Activated gamma-delta T cell (primary cell): ENCODE results near the gene TRIM14.
"Not testable (repeated sequence)": the region's sequence is repeated elsewhere in the genome, so short reads cannot be mapped to it uniquely, and the experiment has no call there.

Source experiments
- DNase-seq: peaks from one replicate; lab custom pipeline; 2025; lab: John Stamatoyannopoulos, UW

TRIM14 gene

DNA sequence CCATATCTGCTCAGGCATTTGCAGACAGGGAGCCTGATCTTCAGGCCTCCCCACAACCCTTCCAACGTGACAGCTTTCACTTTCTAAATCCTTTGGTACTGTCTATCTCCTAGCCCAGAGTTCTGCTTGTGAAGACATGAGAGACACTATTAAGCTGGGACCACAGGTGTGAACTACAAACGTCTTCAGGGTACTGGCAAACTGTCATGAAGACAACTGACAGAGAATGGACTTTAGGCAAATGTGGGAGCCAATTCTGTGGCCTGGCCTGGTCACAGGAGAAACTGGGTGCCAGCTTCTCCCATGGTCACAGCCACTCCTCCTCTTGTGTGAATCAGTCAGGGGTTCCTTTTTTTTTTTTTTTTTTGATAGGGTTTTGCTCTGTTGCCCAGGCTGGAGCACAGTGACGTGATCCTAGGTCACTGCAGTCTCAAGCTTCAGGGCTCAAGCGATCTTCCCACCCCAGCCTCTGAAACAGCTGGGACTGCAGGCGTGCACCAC, 10.4 kb downstream of the TRIM14 start:
- DNase-seq: no peak

DNA sequence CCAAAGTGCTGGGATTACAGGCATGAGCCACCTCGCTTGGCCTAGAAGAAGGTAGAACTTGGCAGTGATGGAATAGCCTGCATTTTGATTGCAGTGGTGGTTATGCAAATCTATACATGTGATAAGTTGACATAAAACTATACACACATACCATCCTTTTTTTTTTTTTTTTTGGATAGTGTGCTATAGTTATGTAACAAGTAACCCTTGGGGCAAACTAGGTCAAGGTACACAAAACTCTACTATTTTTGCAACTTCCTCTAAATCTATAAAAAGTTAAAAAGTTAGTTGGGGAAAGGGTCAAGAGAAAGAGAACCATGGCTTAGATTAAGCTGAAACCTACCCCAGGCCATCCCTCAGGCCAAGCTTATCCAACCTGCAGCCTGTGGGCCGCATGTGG, 11.1 kb downstream of the TRIM14 start:
- no peak for DNase-seq

DNA sequence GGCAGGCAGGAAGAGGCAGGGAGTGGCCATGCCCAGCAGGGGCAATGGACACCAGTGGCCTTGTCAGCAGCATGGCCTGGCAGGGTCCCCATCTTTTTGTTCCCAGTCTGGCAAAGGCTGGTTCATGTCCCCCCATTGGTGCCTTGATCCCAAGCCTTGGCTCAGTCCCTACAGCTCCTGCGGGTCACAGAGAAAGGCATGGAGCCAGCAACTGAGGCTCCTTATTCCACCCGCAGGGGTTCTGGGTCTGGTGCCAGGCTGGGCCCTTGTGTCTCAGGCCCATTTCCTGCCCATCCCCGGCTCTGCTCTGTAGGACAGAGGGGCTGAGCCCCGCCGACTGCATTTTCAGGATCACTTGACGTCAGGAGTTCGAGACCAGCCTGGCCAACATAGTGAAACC, 14.0 kb downstream of the TRIM14 start:
- no peak for DNase-seq

DNA sequence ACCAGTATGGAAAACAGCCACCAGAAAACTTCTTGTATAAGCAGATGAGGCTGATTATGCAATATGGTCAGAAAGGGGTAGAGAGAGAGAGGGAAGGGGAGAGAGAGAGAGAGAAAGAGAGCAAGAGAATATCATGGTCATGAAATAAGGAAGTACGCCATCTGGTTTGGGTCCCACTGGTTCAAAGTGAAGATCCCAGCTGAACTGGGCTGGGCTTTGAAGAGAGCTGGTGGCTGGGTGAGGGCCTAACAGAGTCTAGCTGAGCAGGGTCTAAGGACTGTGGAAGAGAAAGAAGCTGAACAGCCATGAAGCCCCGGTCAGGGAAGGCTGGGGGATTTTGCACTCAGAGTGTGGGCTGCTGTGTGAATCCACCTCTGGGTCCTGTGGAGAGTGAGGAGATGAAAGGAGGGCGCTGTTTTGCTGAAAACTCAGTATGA, 14.6 kb downstream of the TRIM14 start:
- DNase-seq: no peak

DNA sequence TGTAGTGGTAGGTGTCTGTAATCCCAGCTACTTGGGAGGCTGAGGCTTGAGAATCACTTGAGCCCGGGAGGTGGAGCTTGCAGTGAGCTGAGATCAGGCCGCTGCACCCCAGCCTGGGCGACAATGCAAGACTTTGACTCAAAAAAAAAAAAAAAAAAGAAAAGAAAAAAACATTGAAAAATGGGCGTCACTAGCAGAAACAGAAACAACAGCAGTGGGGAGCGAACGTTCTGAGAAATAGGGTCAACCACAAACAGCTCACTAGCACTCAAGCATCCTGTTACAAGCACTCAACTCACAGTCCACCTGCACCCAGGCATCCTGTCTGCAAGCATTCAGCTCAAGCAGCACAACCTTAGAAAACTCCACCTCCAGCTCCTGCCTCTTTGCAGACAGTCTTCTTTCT, 17.2 kb downstream of the TRIM14 start:
- peak; percentile 34 for DNase-seq

DNA sequence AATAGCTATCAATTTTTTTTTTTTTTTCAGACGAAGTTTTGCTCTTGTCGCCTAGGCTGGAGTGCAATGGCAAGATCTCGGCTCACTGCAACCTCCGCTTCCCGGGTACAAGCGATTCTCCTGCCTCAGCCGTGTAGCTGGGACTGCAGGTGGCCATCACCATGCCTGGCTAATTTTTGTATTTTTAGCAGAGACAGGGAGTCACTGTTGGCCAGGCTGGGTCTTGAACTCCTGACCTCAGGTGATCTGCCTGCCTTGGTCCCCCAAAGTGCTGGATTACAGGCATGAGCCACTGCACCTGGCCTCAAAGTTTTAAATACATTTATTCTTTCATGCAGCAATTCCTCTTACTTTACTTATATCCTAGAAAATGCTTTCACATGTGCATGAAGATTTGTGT, 17.6 kb downstream of the TRIM14 start:
- DNase-seq: no peak

DNA sequence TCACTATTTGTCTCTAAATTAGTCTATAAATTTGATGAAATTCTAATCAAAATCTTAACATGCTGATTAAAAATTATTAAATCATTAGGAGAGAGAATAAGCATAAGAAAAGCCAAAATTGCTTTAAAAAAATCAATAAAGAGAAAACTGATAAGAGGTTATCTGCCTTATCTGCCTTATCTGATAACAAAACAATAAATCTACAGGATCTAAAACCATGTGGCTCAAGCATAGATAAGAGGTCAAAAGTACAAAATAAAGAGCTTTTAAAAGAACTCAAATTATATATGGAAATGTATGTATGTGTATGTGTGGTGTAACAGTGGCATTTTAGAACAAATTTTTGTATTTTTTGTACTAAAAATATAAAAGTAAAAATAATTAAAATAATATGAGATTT, 18.6 kb downstream of the TRIM14 start:
- no peak for DNase-seq

DNA sequence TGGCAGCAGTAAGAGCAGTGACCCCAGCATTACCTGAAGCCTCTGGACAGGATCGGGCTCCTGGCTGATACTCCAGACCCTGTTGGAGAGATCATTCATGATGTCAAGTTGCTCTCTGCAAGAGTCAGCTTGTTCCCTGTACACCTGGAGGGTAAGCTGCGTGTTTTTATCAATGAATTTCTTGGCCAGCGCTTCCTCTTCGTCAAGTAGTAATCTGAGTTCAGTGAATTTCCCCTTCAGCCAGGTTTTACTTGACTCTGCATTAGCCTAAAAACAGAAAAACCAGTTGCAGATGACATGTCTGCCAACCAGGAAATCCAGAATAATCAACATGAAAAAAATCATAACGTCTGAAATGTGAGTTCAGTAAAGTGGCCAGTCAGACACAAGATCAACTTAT, 19.1 kb downstream of the TRIM14 start:
- no peak for DNase-seq

DNA sequence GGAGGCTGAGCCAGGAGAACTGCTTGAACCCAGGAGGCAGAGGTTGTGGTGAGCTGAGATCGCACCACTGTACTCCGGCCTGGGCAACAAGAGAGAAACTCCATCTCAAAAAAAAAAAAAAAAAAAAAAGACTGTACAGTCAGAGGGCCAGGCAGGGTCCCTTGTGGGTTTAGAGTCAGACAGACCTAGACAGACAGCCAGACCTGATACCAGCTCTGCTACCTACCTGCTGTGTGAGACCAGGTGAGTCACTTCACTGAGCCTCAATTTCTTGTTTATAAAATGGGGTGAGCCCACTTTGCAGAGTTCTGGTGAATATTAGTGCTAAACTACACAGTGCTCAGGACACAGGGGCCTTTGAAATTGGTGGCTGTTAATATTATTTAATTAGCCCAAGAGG, 19.7 kb downstream of the TRIM14 start:
- no peak for DNase-seq

DNA sequence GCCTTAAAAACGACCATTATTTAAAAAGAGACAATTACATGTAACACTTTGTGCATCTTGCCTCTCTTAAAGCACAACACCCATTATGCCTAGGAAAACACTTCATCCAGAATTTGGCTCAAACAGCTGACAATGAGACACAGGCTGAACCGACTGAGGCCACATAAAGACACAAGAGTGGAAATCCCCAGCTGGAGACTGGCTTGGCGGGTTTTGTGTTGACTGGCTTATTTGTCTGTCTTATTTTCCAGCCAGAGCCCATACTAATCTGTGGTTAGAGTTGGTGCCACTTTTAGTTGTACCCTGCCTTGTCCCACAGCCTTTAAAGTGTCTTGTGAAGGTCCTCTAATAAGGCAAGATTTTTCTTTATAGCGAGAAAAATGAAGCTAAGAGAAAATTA, 21.2 kb downstream of the TRIM14 start:
- no peak for DNase-seq

DNA sequence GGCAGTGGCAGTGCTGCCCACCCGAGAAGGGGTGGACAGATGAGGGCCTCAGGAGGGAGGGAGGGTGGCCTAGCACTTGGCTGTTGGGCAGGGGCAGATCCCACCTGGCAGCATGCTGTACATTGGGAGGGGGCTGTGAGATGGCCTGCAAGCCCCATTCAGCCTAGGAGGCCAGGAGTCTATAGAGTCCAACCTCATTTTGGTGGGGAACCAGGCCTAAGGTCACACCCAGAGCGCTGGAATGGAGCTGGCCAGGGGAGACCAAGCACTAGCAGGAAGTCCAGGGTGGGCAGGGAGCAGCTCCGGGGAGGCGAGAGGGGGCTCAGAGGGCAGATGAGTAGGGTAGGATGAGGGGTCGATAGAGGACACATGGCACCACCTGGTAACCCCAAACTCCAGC, 22.9 kb downstream of the TRIM14 start:
- DNase-seq: no peak

DNA sequence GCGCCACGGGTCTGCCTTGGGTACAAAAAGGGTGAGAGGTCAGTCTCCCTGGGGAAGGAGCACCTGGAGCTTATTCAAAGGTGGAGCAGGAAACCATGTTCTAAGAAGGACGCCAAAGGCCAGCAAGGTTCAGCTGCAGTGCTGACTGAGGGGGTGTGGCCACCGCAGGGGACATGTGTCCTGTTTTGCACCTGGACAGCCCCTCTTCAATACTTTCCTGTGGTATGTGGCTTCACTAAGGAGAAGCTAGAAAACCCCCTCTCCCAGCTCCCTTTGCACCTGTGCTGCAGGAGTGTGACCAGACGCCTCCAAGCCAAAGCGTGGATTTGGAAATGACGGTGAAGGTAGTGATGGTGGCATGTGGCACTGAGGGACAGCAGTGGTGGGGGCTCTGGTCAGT, 23.6 kb downstream of the TRIM14 start:
- no peak for DNase-seq

DNA sequence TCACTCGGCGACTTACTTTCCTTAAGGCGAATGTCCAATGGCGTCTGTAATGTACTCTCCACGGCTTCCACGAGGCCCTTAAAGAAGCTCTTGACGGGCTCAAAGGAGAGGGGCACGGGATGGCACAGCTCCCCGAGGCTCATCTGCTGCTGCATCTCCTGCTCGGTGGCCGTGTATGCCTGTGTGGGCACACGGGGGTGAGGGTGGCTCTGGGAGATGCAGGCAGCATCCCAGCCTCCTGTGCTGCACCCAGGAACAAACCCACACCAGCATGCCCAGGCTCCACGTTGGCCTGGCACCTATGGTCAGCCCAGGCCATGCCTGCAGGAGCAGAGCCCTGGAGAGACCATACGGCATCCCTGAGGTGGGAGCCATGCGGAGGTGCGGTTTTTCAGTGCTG, 24.2 kb downstream of the TRIM14 start:
- no peak for DNase-seq

DNA sequence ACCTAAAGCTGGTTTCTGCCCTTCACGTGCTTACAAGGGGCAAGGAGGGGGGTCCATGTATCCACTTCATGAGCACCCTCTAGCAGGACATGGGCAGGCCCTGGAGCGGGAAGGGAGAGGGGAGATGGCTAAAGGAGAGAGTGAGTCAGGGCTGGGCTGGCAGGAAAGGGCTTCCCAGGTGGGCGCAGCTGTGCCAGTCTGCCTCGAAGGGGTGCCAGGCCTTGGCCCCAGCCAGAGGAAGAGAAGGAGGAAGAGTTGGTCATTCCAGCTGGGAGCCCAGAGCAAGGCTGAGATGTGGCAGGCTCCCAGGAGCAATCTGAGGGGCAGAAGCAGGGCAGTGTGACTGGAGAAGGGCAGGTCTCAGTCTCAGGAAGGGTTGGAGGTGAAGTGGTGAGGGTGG, 24.7 kb downstream of the TRIM14 start:
- DNase-seq: no peak

DNA sequence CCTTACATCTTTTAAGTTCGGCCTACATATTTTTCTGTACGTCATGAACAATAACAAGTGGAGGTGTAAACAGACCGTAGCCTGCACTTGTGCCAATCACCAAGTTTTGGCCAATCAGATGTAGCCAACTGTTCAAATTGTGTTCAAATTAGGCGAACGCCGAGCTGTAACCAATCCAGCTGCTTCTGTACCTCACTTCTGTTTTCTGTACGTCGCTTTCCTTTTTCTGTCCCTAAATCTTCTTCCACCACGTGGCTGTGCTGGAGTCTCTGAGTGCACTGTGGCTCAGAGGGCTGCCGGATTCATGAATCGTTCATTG, 26.4 kb downstream of the TRIM14 start:
- no peak for DNase-seq

DNA sequence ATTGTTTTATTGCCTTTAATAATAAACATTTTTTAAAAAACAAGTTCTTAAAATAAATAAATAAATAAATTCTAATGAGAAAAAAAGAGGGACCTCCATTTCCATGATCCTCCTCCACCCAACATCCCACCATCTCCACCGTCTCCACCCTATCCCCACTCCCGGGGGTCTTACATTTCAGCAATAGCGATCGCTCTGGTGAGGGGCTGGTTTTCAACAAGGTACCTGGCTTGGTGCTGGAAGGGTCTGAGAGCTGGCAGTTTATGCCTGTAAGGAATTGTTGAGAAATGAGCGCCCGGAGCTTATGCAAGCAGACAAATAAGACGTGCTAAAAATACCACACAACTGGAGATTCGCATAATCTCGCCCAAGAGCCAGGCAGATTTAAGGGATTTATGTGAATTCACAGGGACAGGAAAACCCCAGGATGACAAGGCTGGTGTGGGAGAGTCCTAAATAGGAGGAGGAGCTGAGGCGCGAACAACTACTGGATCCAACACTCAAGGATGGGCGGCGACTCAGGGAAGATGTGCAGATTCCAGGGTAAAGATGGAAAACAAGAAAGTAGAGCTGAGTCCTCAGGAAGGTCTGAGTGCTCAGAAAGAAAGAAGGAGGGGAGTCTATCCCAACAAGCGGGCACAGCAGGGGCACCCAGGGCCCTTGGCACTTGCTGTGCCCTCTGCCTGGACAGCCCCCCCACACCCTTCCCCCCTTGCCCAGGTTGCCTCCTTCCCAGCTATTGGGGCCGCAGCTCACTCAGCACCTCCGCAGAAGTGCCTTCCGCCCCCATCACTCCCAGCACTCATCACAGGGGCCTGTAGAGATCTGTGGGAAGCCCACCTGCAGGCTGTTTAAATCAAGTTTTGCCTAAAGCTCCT, 27.0 kb downstream of the TRIM14 start:
- no peak for DNase-seq

DNA sequence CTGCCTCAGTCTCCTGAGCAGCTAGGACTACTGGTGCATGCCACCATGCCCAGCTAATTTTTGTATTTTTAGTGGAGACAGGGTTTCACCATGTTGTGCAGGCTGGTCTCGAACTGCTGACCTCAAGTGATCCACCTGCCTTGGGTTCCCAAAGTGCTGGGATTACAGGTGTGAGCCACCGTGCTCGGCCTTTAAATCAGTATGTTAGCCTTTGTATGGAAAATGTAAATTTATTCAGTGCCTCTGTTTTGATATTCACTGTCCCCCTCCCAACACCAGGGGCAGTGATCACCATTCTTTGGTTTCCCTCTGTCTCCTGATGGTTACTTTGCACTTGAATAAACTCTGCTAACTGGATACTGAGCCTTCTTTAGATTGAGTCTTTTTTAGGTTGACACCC, 28.3 kb downstream of the TRIM14 start:
- not testable (repeated sequence) for DNase-seq

DNA sequence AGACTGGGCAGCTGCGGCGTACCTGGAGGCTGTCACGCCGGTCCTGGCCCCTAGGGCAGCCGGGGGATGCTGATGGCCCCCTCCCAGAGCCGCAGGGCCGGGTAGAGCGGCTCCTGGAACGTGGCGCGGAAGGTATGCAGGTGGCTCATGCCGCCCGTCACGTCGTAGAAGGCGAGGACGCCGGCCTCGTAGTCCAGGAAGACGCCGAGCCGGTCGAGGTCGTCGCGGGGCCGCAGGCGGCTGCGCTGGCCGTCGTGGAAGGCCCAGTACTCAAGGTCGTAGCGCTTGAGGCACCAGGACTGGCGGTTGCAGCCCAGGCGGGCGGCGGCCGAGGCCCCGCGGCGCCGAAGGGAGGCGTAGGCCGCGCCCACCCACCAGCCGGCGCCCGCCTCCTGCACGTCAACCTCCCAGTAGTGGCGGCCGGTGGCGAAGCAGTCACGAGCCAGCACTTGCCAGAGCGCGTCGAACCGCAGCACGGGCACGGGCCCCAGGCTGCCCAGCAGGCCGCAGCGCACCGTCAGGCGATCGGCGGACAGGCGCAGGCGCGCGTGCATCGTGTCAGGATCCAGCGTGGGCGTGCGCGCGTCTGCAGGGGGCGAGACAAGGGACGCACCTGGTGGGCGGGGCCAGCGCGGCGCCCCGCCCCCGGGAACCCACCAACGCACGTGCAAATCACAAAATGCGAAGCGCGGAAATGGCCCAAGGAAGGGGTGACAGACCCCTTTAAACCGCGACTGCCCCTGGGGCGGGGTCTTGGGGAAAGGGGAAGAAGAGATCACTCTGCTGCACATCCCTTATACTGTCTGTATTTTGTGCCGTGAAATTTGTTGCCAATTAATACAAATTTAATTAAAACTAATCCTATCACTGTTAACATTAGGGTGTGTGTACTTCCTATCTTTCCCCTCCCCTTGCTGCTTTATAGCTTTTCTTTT, 31.3 kb downstream of the TRIM14 start:
- DNase-seq: no peak

DNA sequence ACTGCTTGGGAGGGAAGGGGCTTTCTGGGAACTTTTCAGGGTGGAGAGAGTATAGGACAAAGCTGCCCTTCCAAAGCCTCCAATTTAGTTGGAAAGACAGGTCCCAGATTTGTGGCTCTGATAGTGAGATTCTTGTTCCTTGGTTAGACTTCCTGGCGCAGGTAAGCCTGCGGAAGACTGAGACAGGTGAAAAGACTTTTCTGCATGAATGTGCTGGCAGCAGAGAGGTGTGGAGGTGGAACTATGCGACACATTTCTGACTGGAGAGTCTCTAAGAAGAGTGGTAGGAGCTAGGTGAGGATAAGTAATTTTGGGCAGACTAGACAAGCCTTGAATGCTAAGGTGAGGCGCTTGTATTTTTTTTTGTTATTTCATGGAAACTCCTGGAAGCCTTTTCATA, 32.6 kb downstream of the TRIM14 start:
- no peak for DNase-seq

DNA sequence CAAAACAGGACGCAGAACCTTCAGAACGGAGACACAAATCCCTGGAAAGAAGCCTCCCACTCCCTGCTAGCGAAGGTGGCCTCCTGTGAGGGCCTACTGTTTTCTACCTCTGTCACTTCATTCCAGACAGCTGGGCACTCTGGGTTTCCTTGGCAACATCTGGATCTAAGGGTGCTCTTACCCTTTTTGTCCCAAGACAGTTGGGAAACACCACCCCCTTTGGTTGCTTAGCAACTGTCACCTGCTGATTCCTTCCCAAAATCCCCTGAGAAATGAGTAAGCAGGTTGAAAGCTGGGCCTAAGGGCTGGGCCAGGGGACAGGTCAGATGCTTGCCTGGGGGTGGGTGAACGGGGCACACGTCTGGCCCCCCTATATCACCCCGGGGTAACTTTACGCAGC, 33.1 kb downstream of the TRIM14 start:
- DNase-seq: no peak

DNA sequence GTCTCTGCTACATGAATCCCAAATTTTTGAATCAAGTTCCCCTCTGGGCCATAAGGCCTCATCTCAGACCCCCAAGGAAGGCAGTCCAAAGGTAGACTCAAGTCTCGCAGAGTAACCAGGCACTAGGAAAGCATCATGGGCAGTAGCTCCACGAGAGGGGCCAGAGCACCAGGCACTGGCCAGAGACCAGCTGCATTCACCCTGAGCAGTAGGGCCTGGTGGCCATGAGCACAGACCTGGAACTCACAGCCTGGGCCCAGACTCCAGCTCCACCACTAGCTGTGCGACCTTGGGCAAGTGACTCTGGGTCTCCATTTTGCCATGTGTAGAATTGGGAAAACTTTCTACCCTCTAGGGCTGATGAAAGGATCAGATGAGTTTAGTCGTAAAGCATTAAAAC, 34.0 kb downstream of the TRIM14 start:
- no peak for DNase-seq

DNA sequence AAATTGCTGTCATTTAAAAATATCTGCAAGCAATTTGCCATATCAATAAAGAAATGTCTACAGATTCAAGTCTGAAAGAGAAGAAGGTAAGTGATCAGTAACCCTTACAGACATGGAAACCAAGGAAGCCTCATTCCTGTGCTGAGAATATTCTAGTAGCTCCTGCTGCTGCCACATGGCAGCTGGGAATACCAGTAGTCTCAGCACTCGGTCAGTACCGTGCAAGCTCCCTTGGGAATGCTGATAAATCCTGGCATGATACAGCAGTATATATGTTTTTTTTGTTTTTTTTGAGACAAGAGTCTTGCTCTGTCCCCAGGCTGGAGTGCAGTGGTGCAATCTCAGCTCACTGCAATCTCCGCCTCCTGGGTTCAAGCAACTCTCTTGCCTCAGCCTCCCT, 34.6 kb downstream of the TRIM14 start:
- DNase-seq: no peak

DNA sequence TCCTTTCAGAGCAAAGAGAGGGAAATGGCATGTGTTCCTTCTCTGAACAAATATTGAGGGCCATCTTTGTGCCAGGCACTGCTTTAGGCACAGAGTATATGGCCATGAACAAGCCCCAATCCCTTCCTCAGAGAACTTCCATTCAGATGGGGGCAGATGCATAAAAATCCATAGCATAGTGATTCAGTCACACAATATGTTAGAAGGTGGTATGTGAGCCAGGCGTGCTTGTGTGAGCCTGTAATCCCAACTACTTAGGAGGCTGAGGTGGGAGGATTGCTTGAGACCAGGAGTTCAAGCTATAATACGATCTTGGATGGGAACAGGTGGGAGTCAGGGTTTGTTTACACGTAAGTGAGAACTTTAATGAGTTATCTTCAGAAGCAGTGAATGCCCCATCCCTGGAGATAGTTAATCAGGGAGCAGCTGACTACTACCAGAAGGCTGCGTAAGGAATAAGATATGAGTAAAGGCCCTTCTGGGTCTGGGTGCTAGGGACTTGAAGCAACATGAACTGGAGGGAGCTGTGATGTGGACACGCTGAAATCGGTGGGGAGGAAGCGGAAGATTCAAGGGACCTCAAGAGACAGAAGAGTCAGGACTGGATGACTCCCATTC, 35.3 kb downstream of the TRIM14 start:
- no peak for DNase-seq
